DND-41 (cell line): ENCODE results near the gene ZNF638.

Source experiments
- ATAC-seq: fragments of 200-7000 bp; cut with Tn5 transposase; 3 replicates; pipeline ENCODE4 v1.9.1; 2021; ENCODE audit warnings: low read depth; ENCODE audit not compliant: insufficient read depth
- DNase-seq: peaks from one replicate; pipeline ENCODE4 v3.0.0-alpha.2; 2020
- H2AFZ ChIP-seq: 2 replicates; pipeline ENCODE4 v1.6.0; 2012; ENCODE audit warnings: low read depth, low read length
- H3K27ac ChIP-seq: 2 replicates; pipeline ENCODE4 v1.5.1; 2012; ENCODE audit warnings: low read length, inconsistent platforms
- H3K27me3 ChIP-seq: fragments of 200-600 bp; sonication (generic); 2 replicates; pipeline ENCODE4 v1.6.0; 2012; ENCODE audit warnings: low read length, mild to moderate bottlenecking, inconsistent platforms; ENCODE audit not compliant: insufficient read depth, poor library complexity
- H3K36me3 ChIP-seq: 2 replicates; pipeline ENCODE4 v1.5.1; 2012; ENCODE audit warnings: low read length, inconsistent platforms; ENCODE audit not compliant: insufficient read depth
- H3K4me1 ChIP-seq: 2 replicates; pipeline ENCODE4 v1.5.1; 2012; ENCODE audit warnings: mild to moderate bottlenecking, low read length; ENCODE audit not compliant: insufficient read depth
- H3K4me2 ChIP-seq: 2 replicates; pipeline ENCODE4 v1.6.0; 2012; ENCODE audit warnings: mild to moderate bottlenecking, moderate library complexity, low read length, inconsistent platforms; ENCODE audit not compliant: insufficient read depth
- H3K4me3 ChIP-seq, 2 experiments: fragments of 200-600 bp in 1 of 2; shearing (Covaris generic) in 1 of 2; 2 replicates each; pipeline ENCODE4 v1.5.1; 2012 to 2016; ENCODE audit warnings: inconsistent platforms in 2 of 2, low read length in 2 of 2, mild to moderate bottlenecking in 2 of 2, low read depth in 1 of 2, moderate library complexity in 1 of 2
- H3K79me2 ChIP-seq: 2 replicates; pipeline ENCODE4 v1.6.0; 2012; ENCODE audit warnings: low read length, inconsistent platforms; ENCODE audit not compliant: insufficient read depth
- H3K9ac ChIP-seq: 2 replicates; pipeline ENCODE4 v1.6.0; 2012; ENCODE audit warnings: low read depth, mild to moderate bottlenecking, inconsistent platforms, low read length, moderate library complexity
- H3K9me3 ChIP-seq: 2 replicates; pipeline ENCODE4 v1.5.1; 2012; ENCODE audit warnings: low read length, moderate library complexity, mild to moderate bottlenecking, inconsistent platforms; ENCODE audit not compliant: insufficient read depth, severe bottlenecking
- H4K20me1 ChIP-seq: 2 replicates; pipeline ENCODE4 v1.6.0; 2012; ENCODE audit warnings: low read length; ENCODE audit not compliant: insufficient read depth
- EZH2 ChIP-seq: IDR thresholded peaks from 3 replicates; pipeline ENCODE4 v1.6.1; 2012; ENCODE audit warnings: borderline replicate concordance, low read depth, mild to moderate bottlenecking, moderate library complexity, low read length, inconsistent platforms; ENCODE audit not compliant: severe bottlenecking
- TF ChIP-seq, protein P1 (sequence below): IDR thresholded peaks from 2 replicates; pipeline ENCODE4 v1.5.1; 2012; ENCODE audit warnings: borderline replicate concordance, low read length, moderate library complexity, mild to moderate bottlenecking; ENCODE audit not compliant: poor library complexity, severe bottlenecking; ENCODE audit errors: extremely low read depth

The ZNF638 gene

DNA sequence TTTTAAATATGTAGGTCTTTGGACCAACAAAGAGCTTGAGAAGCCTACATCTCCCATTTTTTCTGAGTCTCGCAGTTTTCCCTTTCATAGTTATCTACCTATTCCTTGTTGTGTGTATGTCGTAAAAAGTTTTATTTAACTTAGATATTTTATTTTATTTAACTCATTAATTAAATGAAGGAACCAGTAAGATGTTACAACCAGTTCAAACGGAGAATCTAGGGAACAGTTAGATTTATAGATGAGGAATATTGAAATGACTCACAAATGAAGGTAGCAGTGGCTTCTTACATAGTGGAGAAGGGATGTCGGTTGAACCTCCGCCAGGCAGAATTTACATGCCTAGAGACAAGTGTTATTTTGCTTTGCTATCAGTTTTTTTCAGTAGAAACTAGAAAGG, 48.5 kb upstream of the ZNF638 start:
- no peak for ATAC-seq
- H3K4me1 ChIP-seq: no peaks in the 10 kb centered on the region
- H3K9me3 ChIP-seq: no peaks in the 10 kb centered on the region
- H2AFZ ChIP-seq: no peak overlapping the region
- H3K79me2 ChIP-seq: no peaks in the 10 kb centered on the region
- peaks cover 31% of the 10 kb centered on the region for H3K27me3 ChIP-seq
- no peak overlapping the region for H3K27ac ChIP-seq
- TF ChIP-seq, protein P1, sequence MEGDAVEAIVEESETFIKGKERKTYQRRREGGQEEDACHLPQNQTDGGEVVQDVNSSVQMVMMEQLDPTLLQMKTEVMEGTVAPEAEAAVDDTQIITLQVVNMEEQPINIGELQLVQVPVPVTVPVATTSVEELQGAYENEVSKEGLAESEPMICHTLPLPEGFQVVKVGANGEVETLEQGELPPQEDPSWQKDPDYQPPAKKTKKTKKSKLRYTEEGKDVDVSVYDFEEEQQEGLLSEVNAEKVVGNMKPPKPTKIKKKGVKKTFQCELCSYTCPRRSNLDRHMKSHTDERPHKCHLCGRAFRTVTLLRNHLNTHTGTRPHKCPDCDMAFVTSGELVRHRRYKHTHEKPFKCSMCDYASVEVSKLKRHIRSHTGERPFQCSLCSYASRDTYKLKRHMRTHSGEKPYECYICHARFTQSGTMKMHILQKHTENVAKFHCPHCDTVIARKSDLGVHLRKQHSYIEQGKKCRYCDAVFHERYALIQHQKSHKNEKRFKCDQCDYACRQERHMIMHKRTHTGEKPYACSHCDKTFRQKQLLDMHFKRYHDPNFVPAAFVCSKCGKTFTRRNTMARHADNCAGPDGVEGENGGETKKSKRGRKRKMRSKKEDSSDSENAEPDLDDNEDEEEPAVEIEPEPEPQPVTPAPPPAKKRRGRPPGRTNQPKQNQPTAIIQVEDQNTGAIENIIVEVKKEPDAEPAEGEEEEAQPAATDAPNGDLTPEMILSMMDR: no peak
- no peak for TF ChIP-seq EZH2
- H3K36me3 ChIP-seq: no peaks in the 10 kb centered on the region
- H4K20me1 ChIP-seq: no peaks in the 10 kb centered on the region
- H3K9ac ChIP-seq: no peak overlapping the region
- H3K4me3 ChIP-seq: no peak overlapping the region
- no peak for DNase-seq
- no peak overlapping the region for H3K4me2 ChIP-seq

DNA sequence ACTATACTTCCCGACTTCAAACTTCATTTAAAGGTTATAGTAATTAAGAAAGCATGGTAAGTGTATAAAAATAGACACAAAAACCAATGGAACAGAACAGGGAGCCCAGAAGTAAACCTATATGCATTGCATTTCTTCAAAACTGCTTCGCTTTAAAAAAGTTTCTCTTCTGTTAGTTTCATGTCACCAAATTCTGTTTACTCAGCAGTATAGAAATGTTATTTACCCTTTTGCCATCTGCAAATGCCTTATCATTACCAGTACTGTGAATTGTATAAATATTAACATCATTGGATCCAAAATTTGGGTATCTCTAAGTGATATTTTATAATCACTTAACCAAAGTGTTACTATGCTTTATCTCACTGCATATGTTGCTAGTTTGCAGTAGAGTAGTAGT, 45.9 kb upstream of the ZNF638 start:
- H3K27me3 ChIP-seq: peaks cover 29% of the 10 kb centered on the region
- H3K9ac ChIP-seq: no peak overlapping the region
- no peaks in the 10 kb centered on the region for H3K9me3 ChIP-seq
- H2AFZ ChIP-seq: no peak overlapping the region
- DNase-seq: no peak
- H3K4me1 ChIP-seq: no peaks in the 10 kb centered on the region
- H3K4me2 ChIP-seq: no peak overlapping the region
- no peak overlapping the region for H3K4me3 ChIP-seq
- no peaks in the 10 kb centered on the region for H4K20me1 ChIP-seq
- no peaks in the 10 kb centered on the region for H3K36me3 ChIP-seq
- no peaks in the 10 kb centered on the region for H3K79me2 ChIP-seq
- no peak overlapping the region for H3K27ac ChIP-seq
- TF ChIP-seq, protein P1: no peak
- TF ChIP-seq EZH2: no peak
- ATAC-seq: no peak

DNA sequence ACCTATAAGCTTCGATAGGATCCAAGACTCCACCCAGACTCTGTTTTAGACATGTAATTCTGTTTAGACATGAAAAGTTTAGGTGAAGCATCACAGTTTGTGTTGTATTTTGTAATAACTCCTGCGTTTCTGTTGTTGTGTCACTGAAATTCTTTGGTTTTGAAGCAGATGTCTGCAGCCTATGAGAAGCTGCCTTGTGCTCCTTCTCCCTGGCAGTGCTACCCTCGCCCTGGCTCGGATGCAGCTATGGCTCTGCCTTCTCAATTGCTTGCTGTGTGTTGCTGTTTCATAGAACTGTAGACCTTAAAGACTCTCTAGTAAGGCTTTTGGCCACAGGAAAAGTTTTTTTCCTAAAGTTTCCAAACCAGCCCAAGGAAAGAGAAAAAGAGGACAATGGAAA, 40.2 kb upstream of the ZNF638 start:
- Histone ChIP-seq H3K4me3 (no peak overlapping the region), H2AFZ (no peak overlapping the region), H4K20me1 (no peaks in the 10 kb centered on the region), H3K4me1 (no peaks in the 10 kb centered on the region), H3K9me3 (no peaks in the 10 kb centered on the region), H3K36me3 (no peaks in the 10 kb centered on the region), H3K79me2 (no peaks in the 10 kb centered on the region), H3K4me2 (no peak overlapping the region), H3K9ac (no peak overlapping the region), H3K27me3 (peaks cover 16% of the 10 kb centered on the region), H3K27ac (no peak overlapping the region)
- TF ChIP-seq EZH2: no peak
- TF ChIP-seq, protein P1: no peak
- DNase-seq (no peak), ATAC-seq (no peak)

DNA sequence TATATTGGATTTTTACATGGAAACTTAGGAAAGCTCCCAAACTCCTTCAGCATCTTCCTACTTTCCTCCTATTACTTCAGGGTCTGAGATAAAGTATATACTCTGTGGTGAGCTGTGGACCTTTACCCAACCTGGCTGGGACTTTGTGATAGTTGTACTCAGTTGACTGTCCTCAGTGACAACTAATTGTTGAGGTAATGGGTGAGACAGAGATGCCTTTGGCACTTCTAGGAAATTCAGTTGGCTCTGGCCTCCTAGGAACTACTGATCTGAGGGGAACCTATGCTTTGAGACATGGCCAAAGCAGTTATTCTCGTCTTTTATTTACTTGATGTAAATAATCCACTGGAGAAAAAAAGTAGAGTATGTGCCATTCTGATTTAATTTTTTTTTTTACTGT, 39.4 kb upstream of the ZNF638 start:
- Histone ChIP-seq H3K9me3 (no peaks in the 10 kb centered on the region), H3K4me1 (no peaks in the 10 kb centered on the region), H2AFZ (no peak overlapping the region), H3K27ac (no peak overlapping the region), H3K4me3 (no peak overlapping the region), H3K9ac (no peak overlapping the region), H3K36me3 (no peaks in the 10 kb centered on the region), H3K4me2 (no peak overlapping the region), H3K27me3 (peaks cover 13% of the 10 kb centered on the region), H4K20me1 (no peaks in the 10 kb centered on the region), H3K79me2 (no peaks in the 10 kb centered on the region)
- ATAC-seq (no peak), DNase-seq (no peak)
- no peak for TF ChIP-seq EZH2
